ENCODE results near the gene DSCAML1.

Gene DSCAML1

DNA sequence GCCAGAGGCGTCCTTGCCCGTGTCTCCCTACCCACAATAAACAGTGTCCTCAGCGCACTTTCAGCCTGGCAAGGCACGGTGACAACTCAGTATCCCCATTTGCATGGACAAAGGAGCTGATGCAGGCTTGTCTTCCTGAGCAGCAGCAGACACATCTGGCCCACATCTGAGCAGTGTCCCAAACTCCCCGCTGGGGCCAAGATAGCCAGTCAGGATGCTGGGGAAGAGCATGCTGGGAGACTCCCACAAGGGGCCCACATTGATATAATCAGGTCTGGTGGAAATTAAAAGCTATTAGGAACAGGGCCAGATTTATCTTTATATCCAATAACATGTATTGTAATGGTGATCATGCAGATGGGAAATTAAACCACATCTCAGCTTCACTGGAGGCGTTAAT, 24.7 kb downstream of the DSCAML1 start:
- TF ChIP-seq, protein P1, sequence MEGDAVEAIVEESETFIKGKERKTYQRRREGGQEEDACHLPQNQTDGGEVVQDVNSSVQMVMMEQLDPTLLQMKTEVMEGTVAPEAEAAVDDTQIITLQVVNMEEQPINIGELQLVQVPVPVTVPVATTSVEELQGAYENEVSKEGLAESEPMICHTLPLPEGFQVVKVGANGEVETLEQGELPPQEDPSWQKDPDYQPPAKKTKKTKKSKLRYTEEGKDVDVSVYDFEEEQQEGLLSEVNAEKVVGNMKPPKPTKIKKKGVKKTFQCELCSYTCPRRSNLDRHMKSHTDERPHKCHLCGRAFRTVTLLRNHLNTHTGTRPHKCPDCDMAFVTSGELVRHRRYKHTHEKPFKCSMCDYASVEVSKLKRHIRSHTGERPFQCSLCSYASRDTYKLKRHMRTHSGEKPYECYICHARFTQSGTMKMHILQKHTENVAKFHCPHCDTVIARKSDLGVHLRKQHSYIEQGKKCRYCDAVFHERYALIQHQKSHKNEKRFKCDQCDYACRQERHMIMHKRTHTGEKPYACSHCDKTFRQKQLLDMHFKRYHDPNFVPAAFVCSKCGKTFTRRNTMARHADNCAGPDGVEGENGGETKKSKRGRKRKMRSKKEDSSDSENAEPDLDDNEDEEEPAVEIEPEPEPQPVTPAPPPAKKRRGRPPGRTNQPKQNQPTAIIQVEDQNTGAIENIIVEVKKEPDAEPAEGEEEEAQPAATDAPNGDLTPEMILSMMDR (IDR thresholded peaks at IDR 0.05; ENCODE audit: insufficient read depth, missing control alignments) = no peak
- FAIRE-seq = no peak

DNA sequence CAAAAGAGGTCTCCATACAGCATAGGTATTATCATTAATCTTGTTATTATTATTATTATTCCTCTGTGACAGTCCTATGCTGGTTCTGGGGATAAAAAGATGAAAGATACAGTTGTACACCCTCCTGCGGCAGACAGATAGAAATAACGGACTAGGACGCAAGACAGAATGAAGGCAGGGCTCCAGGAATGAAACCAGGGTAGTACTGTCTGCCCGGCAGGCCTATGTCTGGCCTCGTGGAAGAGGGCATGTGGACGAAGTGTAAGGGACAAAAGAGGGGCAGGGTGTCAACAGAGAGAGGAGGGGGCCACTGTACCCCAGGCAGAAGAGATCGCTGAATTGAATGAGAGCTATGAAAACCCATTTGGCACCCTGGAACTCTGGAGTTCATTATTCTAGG, 25.2 kb downstream of the DSCAML1 start:
- DNase-seq (ENCODE audit: insufficient read length, low spot score) (no peak), FAIRE-seq (no peak)
- TF ChIP-seq, protein P1 (IDR thresholded peaks at IDR 0.05; ENCODE audit: insufficient read depth, missing control alignments) = no peak

More for the DNA sequence above, 24.7 kb downstream of the DSCAML1 start:
- DNase-seq (ENCODE audit: insufficient read length, low spot score) = no peak

DNA sequence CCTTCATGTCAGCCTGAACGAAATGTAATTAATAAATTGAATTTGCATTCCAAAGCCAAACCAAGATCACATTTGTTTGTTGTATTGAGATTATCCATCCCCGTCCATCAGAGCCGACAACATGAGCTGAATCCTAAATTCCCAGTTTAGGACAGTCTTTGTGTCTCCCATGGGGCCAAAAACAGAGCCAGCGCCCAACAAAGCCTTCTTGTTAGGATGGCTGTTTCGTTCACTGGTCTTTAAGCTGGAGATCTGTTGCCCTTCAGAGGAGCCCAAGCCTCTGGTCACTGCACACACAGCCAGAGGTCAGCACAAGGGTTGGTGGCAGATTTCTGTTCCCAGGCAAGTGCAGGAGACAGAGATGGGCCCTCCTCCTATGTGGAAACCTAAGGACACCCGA, 25.8 kb downstream of the DSCAML1 start:
- no peak for FAIRE-seq
- DNase-seq (ENCODE audit: insufficient read length, low spot score) = no peak

DNA sequence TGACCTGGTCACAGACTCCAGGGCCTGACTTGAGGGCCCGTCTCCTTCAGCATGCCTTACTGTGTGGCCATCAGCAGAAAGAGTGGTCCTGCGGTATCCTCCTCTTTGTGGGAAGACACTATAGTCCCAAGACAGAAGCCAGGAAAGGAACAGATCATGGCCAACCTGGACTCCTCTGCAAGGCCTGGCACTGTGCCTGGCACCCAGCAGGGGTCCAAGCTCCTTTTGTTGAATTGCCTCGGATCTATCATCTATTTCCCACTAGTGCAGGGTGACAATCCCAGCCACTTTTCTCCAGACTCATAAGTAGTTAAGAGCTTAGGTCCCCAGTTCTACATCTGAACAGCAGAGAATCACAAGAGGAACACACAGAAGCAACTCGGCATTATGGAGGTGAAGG, 27.0 kb downstream of the DSCAML1 start:
- FAIRE-seq = no peak
- no peak for DNase-seq (ENCODE audit: insufficient read length, low spot score)
- TF ChIP-seq, protein P1 (IDR thresholded peaks at IDR 0.05; ENCODE audit: insufficient read depth, missing control alignments) = no peak

More for the DNA sequence above, 25.8 kb downstream of the DSCAML1 start:
- TF ChIP-seq, protein P1 (IDR thresholded peaks at IDR 0.05; ENCODE audit: insufficient read depth, missing control alignments) = no peak

DNA sequence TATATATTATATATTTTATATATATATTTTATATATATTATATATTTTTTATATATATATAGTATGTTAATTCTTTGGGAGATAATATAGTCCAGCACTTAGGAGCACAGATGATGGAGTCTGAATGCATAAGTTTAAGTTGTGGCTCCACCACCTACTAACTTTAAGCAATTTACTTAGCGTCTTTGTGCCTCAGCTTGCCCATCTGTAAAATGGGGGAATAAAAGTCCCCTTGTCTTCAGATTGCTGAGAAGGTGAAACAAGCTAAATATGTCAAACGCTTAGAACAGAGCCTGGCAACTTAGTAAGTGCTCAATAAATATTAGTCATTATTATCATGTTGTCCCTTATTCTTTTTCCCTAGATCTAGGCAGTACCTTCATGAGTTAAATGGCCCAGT, 27.5 kb downstream of the DSCAML1 start:
- TF ChIP-seq, protein P1 (IDR thresholded peaks at IDR 0.05; ENCODE audit: insufficient read depth, missing control alignments) = no peak
- no peak for DNase-seq (ENCODE audit: insufficient read length, low spot score)
- no peak for FAIRE-seq

DNA sequence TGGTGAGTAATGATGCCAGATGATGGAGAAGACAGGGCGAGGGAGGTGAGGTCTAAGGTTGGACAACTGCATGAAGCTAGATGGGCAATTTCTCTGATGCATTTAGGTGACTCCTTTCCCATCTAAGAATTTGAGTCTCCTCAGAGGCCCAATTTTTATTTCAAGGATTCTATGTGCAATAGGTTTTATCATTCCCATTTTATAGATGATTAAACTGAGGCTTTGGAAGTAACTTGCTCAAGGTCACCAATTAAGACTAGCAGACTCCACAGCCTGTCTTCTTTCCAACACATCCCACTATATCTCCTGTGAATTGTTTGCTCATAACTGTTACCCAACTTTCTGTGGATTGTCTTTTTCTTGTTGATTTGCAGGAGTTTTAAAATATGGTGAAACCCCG, 28.5 kb downstream of the DSCAML1 start:
- FAIRE-seq = no peak
- TF ChIP-seq, protein P1 (IDR thresholded peaks at IDR 0.05; ENCODE audit: insufficient read depth, missing control alignments) = no peak
- no peak for DNase-seq (ENCODE audit: insufficient read length, low spot score)

DNA sequence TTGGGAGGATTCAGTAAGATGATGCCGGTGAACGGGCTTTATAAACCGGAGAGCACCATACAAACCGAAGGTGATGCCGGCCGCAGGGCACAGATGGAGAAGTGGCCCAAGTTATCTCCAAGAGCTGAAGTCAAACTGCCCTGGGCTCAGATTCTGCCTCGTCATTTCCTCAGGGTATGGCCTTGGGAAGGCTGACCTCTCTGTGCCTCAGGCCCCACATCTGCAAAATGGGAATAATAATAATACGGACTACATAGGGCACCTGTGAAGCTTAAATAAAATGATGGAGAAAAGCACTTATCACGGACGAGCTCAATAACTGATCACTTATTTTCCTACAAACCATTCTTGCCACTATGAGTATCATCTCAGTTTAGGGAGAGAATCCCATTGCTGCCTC, 29.9 kb downstream of the DSCAML1 start:
- TF ChIP-seq, protein P1 (IDR thresholded peaks at IDR 0.05; ENCODE audit: insufficient read depth, missing control alignments) = no peak
- no peak for DNase-seq (ENCODE audit: insufficient read length, low spot score)
- FAIRE-seq = no peak

Data from D721Med (cell line).